ENCODE measurements around the gene DAP.

DNA sequence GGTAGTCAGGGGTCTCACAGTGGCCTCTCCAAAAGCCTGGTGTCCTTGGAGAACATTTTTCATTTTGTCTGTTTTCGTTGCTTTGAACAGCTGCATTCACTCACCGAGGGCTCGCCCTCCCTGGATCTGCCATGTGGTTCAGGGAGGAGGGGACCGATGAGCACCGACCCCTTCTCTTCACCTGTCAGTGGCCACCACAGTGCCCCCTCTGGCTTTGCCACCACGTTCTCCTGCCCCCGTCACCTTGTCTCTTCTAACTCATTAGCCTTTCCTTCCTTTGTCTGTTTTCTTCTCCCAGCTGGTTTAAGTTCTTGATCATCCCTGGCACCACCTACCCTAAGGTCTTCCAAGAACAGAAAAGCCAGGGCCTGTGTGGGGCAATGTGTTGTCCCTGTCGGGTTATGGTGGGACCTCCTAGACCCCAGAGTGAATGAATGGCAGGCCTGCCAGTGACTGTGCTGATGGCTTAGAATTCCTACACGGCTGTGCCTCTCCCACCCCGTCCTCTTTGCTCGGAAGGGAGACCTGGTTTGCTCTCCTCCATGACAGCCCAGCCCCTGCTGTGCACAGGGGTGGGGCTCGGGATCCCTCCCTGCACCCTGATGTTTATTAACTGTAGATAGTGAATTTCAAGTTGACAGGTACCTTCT is 107.2 kb downstream of the DAP start:
- no peak for TF ChIP-seq EZH2phosphoT487 (IDR thresholded peaks at IDR 0.05; ENCODE audit: insufficient read depth, low read depth)
- TF ChIP-seq EZH2 (IDR thresholded peaks at IDR 0.05; ENCODE audit: insufficient read depth, poor library complexity, severe bottlenecking) = no peak

All from GM23248 (cell line).